WTC11 (cell line): ENCODE measurements around the gene FAM241A. TPM values are rescaled to one million over a fixed set of nuclear protein-coding genes. Genes with fewer than 3 reads are reported as not detected.

ENCODE experiments used
- ATAC-seq: fragments of 200-7000 bp; cut with Tn5 transposase; 2 replicates; pipeline ENCODE4 v1.10.0; 2021; ENCODE audit warnings: mild to moderate bottlenecking, moderate library complexity
- CTCF ChIA-PET: fragments of 300-600 bp; sonication (Branson Sonifier 250); formaldehyde crosslinking; loops from one replicate; lab custom pipeline; 2021; ENCODE audit warnings: antibody characterized with exemption; lab: Charles Lee
- POLR2A ChIA-PET: fragments of 350-600 bp; sonication (Branson Sonifier 250); formaldehyde crosslinking; loops from one replicate; lab custom pipeline; 2021; ENCODE audit warnings: antibody characterized with exemption; lab: Charles Lee
- DNase-seq: peaks from one replicate; pipeline ENCODE4 v3.0.0; 2021; ENCODE audit warnings: low spot score
- H3K27ac Mint-ChIP-seq: 2 replicates; pipeline ENCODE4 v1.8.0; 2021; ENCODE audit warnings: mixed read lengths
- H3K27me3 Mint-ChIP-seq: 2 replicates; pipeline ENCODE4 v1.8.0; 2021; ENCODE audit warnings: low read depth, mild to moderate bottlenecking, moderate library complexity, mixed read lengths
- H3K36me3 Mint-ChIP-seq: 2 replicates; pipeline ENCODE4 v1.8.0; 2021; ENCODE audit warnings: mixed read lengths
- H3K4me1 Mint-ChIP-seq: 2 replicates; pipeline ENCODE4 v1.8.0; 2022; ENCODE audit warnings: mixed read lengths
- H3K4me3 Mint-ChIP-seq: 2 replicates; pipeline ENCODE4 v1.8.0; 2021; ENCODE audit warnings: mild to moderate bottlenecking, moderate library complexity, mixed read lengths
- H3K9me3 Mint-ChIP-seq: 2 replicates; pipeline ENCODE4 v1.8.0; 2021; ENCODE audit warnings: mixed read lengths
- CDX4 ChIP-seq: fragments of 250-450 bp; sonication (Bioruptor Pico); IDR thresholded peaks from 2 replicates; pipeline ENCODE4 v1.9.0; 2021; ENCODE audit warnings: moderate library complexity, mild to moderate bottlenecking, inconsistent platforms, borderline replicate concordance
- ELF4 ChIP-seq: sonication (generic); formaldehyde crosslinking; IDR thresholded peaks from 2 replicates; pipeline ENCODE4 v1.8.1; 2022; ENCODE audit warnings: low read depth, mild to moderate bottlenecking, moderate library complexity, missing genetic modification reagents
- IRF2 ChIP-seq: sonication (generic); formaldehyde crosslinking; IDR thresholded peaks from 2 replicates; pipeline ENCODE4 v1.8.0; 2022; ENCODE audit warnings: low read depth, missing genetic modification reagents, borderline replicate concordance
- KAT7 ChIP-seq: sonication (generic); formaldehyde crosslinking; IDR thresholded peaks from 2 replicates; pipeline ENCODE4 v1.8.1; 2023; ENCODE audit warnings: missing genetic modification reagents, mild to moderate bottlenecking, borderline replicate concordance
- NFYB ChIP-seq: sonication (generic); formaldehyde crosslinking; conservative IDR thresholded peaks from 2 replicates; pipeline ENCODE4 v1.8.0; 2022; ENCODE audit warnings: low read depth, missing genetic modification reagents
- PRRX2 ChIP-seq: fragments of 250-450 bp; sonication (Bioruptor Pico); IDR thresholded peaks from 2 replicates; pipeline ENCODE4 v1.8.0; 2021; ENCODE audit warnings: mild to moderate bottlenecking
- RELA ChIP-seq: sonication (generic); formaldehyde crosslinking; IDR thresholded peaks from 2 replicates; pipeline ENCODE4 v1.8.1; 2022; ENCODE audit warnings: missing genetic modification reagents, mild to moderate bottlenecking, borderline replicate concordance
- SMAD4 ChIP-seq: sonication (generic); formaldehyde crosslinking; IDR thresholded peaks from 2 replicates; pipeline ENCODE4 v1.8.0; 2022; ENCODE audit warnings: mild to moderate bottlenecking, missing genetic modification reagents
- SP1 ChIP-seq: sonication (generic); formaldehyde crosslinking; conservative IDR thresholded peaks from 2 replicates; pipeline ENCODE4 v1.8.1; 2022; ENCODE audit warnings: missing genetic modification reagents
- TP53 ChIP-seq: sonication (generic); formaldehyde crosslinking; IDR thresholded peaks from 2 replicates; pipeline ENCODE4 v1.8.1; 2023; ENCODE audit warnings: mild to moderate bottlenecking, missing genetic modification reagents
- ZNF121 ChIP-seq: sonication (generic); formaldehyde crosslinking; IDR thresholded peaks from 2 replicates; pipeline ENCODE4 v1.8.0; 2023; ENCODE audit warnings: missing genetic modification reagents
- ZNF425 ChIP-seq: fragments of 250-450 bp; sonication (Bioruptor Pico); conservative IDR thresholded peaks from 2 replicates; pipeline ENCODE4 v1.9.0; 2021; ENCODE audit warnings: mild to moderate bottlenecking
- ZNF671 ChIP-seq: fragments of 250-450 bp; sonication (Bioruptor Pico); IDR thresholded peaks from 2 replicates; pipeline ENCODE4 v1.8.0; 2021; ENCODE audit warnings: mild to moderate bottlenecking
- total RNA-seq: library from RNA; stranded (reverse); gene quantifications from 3 replicates; pipeline ENCODE4 v1.2.3, GENCODE V29; 2021
- TF ChIP-seq, protein P1 (sequence below): fragments of 250-450 bp; sonication (Bioruptor Pico); IDR thresholded peaks from 2 replicates; pipeline ENCODE4 v1.9.0; 2021; ENCODE audit warnings: mild to moderate bottlenecking, borderline replicate concordance
- TF ChIP-seq, protein P2 (sequence below): fragments of 250-450 bp; sonication (Bioruptor Pico); IDR thresholded peaks from 2 replicates; pipeline ENCODE4 v1.9.0; 2021; ENCODE audit warnings: mild to moderate bottlenecking
- TF ChIP-seq, protein P3 (sequence below): fragments of 250-450 bp; sonication (Bioruptor Pico); IDR thresholded peaks from 2 replicates; pipeline ENCODE4 v1.8.0; 2021; ENCODE audit warnings: mild to moderate bottlenecking
- TF ChIP-seq, protein P4 (sequence below): sonication (generic); formaldehyde crosslinking; IDR thresholded peaks from 2 replicates; pipeline ENCODE4 v1.8.0; 2023; ENCODE audit warnings: mild to moderate bottlenecking, missing genetic modification reagents
- TF ChIP-seq, protein P5 (sequence below): sonication (generic); formaldehyde crosslinking; IDR thresholded peaks from 2 replicates; pipeline ENCODE4 v1.8.1; 2023; ENCODE audit warnings: mild to moderate bottlenecking, missing genetic modification reagents, borderline replicate concordance

The FAM241A gene
- total RNA-seq, 1 experiment from 2014 or later, result 0.22 TPM

GRCh38 chr4:112219826-112220366 lies 74.6 kb downstream of the FAM241A start:
- TF ChIP-seq SP1 (CRISPR knock-in tag) (no peak), ELF4 (CRISPR knock-in tag) (no peak), TP53 (CRISPR knock-in tag) (no peak), ZNF671 (no peak), PRRX2 (CRISPR knock-in tag) (no peak), NFYB (CRISPR knock-in tag) (no peak), CDX4 (CRISPR knock-in tag) (no peak), KAT7 (CRISPR knock-in tag) (no peak)
- TF ChIP-seq, protein P1, sequence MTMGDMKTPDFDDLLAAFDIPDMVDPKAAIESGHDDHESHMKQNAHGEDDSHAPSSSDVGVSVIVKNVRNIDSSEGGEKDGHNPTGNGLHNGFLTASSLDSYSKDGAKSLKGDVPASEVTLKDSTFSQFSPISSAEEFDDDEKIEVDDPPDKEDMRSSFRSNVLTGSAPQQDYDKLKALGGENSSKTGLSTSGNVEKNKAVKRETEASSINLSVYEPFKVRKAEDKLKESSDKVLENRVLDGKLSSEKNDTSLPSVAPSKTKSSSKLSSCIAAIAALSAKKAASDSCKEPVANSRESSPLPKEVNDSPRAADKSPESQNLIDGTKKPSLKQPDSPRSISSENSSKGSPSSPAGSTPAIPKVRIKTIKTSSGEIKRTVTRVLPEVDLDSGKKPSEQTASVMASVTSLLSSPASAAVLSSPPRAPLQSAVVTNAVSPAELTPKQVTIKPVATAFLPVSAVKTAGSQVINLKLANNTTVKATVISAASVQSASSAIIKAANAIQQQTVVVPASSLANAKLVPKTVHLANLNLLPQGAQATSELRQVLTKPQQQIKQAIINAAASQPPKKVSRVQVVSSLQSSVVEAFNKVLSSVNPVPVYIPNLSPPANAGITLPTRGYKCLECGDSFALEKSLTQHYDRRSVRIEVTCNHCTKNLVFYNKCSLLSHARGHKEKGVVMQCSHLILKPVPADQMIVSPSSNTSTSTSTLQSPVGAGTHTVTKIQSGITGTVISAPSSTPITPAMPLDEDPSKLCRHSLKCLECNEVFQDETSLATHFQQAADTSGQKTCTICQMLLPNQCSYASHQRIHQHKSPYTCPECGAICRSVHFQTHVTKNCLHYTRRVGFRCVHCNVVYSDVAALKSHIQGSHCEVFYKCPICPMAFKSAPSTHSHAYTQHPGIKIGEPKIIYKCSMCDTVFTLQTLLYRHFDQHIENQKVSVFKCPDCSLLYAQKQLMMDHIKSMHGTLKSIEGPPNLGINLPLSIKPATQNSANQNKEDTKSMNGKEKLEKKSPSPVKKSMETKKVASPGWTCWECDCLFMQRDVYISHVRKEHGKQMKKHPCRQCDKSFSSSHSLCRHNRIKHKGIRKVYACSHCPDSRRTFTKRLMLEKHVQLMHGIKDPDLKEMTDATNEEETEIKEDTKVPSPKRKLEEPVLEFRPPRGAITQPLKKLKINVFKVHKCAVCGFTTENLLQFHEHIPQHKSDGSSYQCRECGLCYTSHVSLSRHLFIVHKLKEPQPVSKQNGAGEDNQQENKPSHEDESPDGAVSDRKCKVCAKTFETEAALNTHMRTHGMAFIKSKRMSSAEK, result no peak

GRCh38 chr4:112222219-112222955 lies 77.1 kb downstream of the FAM241A start:
- ATAC-seq (no peak), DNase-seq (no peak)
- ChIA-PET CTCF (no interaction called here), POLR2A (no interaction called here)
- peaks cover 10% of the 10 kb centered on the region for H3K36me3 Mint-ChIP-seq
- H3K4me1 Mint-ChIP-seq, result no peaks in the 10 kb centered on the region
- H3K27ac Mint-ChIP-seq, result no peak overlapping the region
- no peaks in the 10 kb centered on the region; the same call in 1 of the 2 replicates for H3K27me3 Mint-ChIP-seq
- no peak overlapping the region for H3K4me3 Mint-ChIP-seq
- H3K9me3 Mint-ChIP-seq, result peaks cover 21% of the 10 kb centered on the region
- TF ChIP-seq, protein P2, sequence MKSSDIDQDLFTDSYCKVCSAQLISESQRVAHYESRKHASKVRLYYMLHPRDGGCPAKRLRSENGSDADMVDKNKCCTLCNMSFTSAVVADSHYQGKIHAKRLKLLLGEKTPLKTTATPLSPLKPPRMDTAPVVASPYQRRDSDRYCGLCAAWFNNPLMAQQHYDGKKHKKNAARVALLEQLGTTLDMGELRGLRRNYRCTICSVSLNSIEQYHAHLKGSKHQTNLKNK (CRISPR knock-in tag), result no peak
- TF ChIP-seq ZNF425, result no peak
- TF ChIP-seq, protein P3, sequence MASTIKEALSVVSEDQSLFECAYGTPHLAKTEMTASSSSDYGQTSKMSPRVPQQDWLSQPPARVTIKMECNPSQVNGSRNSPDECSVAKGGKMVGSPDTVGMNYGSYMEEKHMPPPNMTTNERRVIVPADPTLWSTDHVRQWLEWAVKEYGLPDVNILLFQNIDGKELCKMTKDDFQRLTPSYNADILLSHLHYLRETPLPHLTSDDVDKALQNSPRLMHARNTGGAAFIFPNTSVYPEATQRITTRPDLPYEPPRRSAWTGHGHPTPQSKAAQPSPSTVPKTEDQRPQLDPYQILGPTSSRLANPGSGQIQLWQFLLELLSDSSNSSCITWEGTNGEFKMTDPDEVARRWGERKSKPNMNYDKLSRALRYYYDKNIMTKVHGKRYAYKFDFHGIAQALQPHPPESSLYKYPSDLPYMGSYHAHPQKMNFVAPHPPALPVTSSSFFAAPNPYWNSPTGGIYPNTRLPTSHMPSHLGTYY, result no peak
- TF ChIP-seq ZNF121 (CRISPR knock-in tag), result no peak
- no peak for TF ChIP-seq IRF2
- TF ChIP-seq RELA (CRISPR knock-in tag), result no peak
- TF ChIP-seq, protein P4, sequence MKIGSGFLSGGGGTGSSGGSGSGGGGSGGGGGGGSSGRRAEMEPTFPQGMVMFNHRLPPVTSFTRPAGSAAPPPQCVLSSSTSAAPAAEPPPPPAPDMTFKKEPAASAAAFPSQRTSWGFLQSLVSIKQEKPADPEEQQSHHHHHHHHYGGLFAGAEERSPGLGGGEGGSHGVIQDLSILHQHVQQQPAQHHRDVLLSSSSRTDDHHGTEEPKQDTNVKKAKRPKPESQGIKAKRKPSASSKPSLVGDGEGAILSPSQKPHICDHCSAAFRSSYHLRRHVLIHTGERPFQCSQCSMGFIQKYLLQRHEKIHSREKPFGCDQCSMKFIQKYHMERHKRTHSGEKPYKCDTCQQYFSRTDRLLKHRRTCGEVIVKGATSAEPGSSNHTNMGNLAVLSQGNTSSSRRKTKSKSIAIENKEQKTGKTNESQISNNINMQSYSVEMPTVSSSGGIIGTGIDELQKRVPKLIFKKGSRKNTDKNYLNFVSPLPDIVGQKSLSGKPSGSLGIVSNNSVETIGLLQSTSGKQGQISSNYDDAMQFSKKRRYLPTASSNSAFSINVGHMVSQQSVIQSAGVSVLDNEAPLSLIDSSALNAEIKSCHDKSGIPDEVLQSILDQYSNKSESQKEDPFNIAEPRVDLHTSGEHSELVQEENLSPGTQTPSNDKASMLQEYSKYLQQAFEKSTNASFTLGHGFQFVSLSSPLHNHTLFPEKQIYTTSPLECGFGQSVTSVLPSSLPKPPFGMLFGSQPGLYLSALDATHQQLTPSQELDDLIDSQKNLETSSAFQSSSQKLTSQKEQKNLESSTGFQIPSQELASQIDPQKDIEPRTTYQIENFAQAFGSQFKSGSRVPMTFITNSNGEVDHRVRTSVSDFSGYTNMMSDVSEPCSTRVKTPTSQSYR (CRISPR knock-in tag), result no peak
- TF ChIP-seq, protein P5, sequence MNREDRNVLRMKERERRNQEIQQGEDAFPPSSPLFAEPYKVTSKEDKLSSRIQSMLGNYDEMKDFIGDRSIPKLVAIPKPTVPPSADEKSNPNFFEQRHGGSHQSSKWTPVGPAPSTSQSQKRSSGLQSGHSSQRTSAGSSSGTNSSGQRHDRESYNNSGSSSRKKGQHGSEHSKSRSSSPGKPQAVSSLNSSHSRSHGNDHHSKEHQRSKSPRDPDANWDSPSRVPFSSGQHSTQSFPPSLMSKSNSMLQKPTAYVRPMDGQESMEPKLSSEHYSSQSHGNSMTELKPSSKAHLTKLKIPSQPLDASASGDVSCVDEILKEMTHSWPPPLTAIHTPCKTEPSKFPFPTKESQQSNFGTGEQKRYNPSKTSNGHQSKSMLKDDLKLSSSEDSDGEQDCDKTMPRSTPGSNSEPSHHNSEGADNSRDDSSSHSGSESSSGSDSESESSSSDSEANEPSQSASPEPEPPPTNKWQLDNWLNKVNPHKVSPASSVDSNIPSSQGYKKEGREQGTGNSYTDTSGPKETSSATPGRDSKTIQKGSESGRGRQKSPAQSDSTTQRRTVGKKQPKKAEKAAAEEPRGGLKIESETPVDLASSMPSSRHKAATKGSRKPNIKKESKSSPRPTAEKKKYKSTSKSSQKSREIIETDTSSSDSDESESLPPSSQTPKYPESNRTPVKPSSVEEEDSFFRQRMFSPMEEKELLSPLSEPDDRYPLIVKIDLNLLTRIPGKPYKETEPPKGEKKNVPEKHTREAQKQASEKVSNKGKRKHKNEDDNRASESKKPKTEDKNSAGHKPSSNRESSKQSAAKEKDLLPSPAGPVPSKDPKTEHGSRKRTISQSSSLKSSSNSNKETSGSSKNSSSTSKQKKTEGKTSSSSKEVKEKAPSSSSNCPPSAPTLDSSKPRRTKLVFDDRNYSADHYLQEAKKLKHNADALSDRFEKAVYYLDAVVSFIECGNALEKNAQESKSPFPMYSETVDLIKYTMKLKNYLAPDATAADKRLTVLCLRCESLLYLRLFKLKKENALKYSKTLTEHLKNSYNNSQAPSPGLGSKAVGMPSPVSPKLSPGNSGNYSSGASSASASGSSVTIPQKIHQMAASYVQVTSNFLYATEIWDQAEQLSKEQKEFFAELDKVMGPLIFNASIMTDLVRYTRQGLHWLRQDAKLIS (CRISPR knock-in tag), result no peak
- TF ChIP-seq SMAD4 (CRISPR knock-in tag), result no peak
- no peak for TF ChIP-seq KAT7 (CRISPR knock-in tag)

More at GRCh38 chr4:112219826-112220366, 74.6 kb downstream of the FAM241A start:
- no peaks in the 10 kb centered on the region for H3K4me1 Mint-ChIP-seq
- no peak overlapping the region for H3K27ac Mint-ChIP-seq
- ChIA-PET CTCF (interaction anchor here (0.6 to 1.1 kb wide), 2 partner anchors 14 to 31 kb away, joined by 3 read pairs; no protein-coding TSS in a partner anchor), POLR2A (no interaction called here)
- peaks cover 21% of the 10 kb centered on the region for H3K9me3 Mint-ChIP-seq
- peaks cover 10% of the 10 kb centered on the region for H3K36me3 Mint-ChIP-seq
- no peaks in the 10 kb centered on the region for H3K27me3 Mint-ChIP-seq
- no peak for ATAC-seq
- DNase-seq, result no peak
- H3K4me3 Mint-ChIP-seq, result no peak overlapping the region
